Gastrocnemius medialis (tissue), 4 donors: Measurements from ENCODE around the gene DCHS2. TPM values are rescaled to one million over a fixed set of nuclear protein-coding genes. Genes with fewer than 3 reads are reported as not detected.

Experiments
- ATAC-seq, 2 donors: fragments of 150-250 bp; one replicate each; pipeline ENCODE4 v1.9.1; 2016
- DNase-seq, 2 donors: peaks; one replicate each; pipeline ENCODE4 v3.0.0-alpha.2; 2019
- H3K27ac ChIP-seq, 4 donors: fragments of 200-600 bp; sonication (generic); 1 replicate in 1 of 4; 2 replicates in 3 of 4; pipeline ENCODE4 v1.5.1; 2016 to 2018; ENCODE audit warnings: mild to moderate bottlenecking in 2 of 4, moderate library complexity in 1 of 4
- H3K27me3 ChIP-seq, 3 donors: fragments of 200-600 bp; sonication (generic) in 2 of 3; 1 replicate in 1 of 3; 2 replicates in 2 of 3; pipeline versions ENCODE4 v1.5.1 to v1.6.0; 2016 to 2019; ENCODE audit warnings: mild to moderate bottlenecking in 1 of 3, moderate library complexity in 1 of 3
- H3K36me3 ChIP-seq, 2 donors: fragments of 200-600 bp; sonication (generic) in 1 of 2; one replicate each; pipeline ENCODE4 v1.5.1; 2017 to 2018
- H3K4me1 ChIP-seq, 2 donors: fragments of 200-600 bp; sonication (generic) in 1 of 2; one replicate each; pipeline ENCODE4 v1.5.1; 2016 to 2017; ENCODE audit warnings: mild to moderate bottlenecking in 2 of 2
- H3K4me3 ChIP-seq, 4 donors: fragments of 200-600 bp; sonication (generic) in 3 of 4; 1 replicate in 1 of 4; 2 replicates in 3 of 4; pipeline ENCODE4 v1.5.1; 2016 to 2019; ENCODE audit warnings: mild to moderate bottlenecking in 2 of 4
- H3K9me3 ChIP-seq, 3 donors: fragments of 200-600 bp; sonication (generic) in 2 of 3; 1 replicate in 1 of 3; 2 replicates in 2 of 3; pipeline ENCODE4 v1.5.1; 2016 to 2019
- POLR2A ChIP-seq, 2 donors: fragments of 450-650 bp; IDR thresholded peaks; one replicate each; pipeline ENCODE4 v1.6.1; 2017; ENCODE audit warnings: antibody characterized with exemption in 2 of 2, mild to moderate bottlenecking in 2 of 2, moderate library complexity in 2 of 2
- in situ Hi-C, 4 donors: fragments of 200-750 bp; cut with MboI; loops; one replicate each; pipeline versions ENCODE4 v1.15.0 to v1.8.0; 2017; ENCODE audit warnings: low sequenced_read_pairs in 4 of 4
- intact Hi-C: fragments of 100-400 bp; cut with DNase I; formaldehyde crosslinking; loops from one replicate; pipeline ENCODE4 v1.15.1; 2023; ENCODE audit warnings: low total_unique reads
- total RNA-seq, 4 donors: library from RNA; depleted of rRNA; stranded (reverse); fragments of >200 nt; gene quantifications; one replicate each; pipeline versions ENCODE4 v1.1.0 to v1.2.3, GENCODE V29; 2016
- TF ChIP-seq, protein P1 (sequence below), 5 experiments: fragments of 450-650 bp in 3 of 5; fragments of 200-600 bp in 2 of 5; sonication (generic) in 2 of 5; IDR thresholded peaks in 4 of 5; conservative IDR thresholded peaks in 1 of 5; 1 replicate in 4 of 5; 2 replicates in 1 of 5; pipeline ENCODE4 v1.5.1; 2016 to 2019; ENCODE audit warnings: antibody characterized with exemption in 5 of 5, mild to moderate bottlenecking in 3 of 5, moderate library complexity in 3 of 5

DCHS2 gene
- total RNA-seq, 4 donors from 2014 or later = under 0.01 to 0.18 (median 0.04) TPM

DNA sequence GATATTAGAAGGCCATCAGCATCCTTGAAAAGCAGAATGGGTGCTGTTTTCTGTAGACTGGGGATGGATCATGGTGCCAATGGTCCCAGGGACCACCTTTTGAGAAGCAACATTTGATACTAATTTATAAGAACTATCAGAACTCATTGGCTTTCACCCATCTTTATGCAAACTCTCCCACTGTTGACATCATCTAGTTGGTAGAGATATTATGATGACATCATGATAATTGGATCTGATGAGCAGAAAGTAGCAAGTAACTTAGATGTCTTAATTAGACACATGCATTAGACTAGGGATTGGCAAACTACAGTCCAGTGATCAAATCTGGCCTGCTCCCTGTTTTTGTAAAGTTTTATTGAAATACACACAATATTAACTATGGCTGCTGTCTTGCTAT, 181.0 kb downstream of the DCHS2 start:
- DNase-seq = no peak
- Histone ChIP-seq H3K36me3 (no peaks in the 10 kb centered on the region), H3K4me3 (no peak overlapping the region), H3K27ac (no peak overlapping the region), H3K4me1 (no peaks in the 10 kb centered on the region), H3K9me3 (no peaks in the 10 kb centered on the region), H3K27me3 (no peaks in the 10 kb centered on the region)
- in situ Hi-C loops (loop anchor here in 1 of 4 donors (25.0 kb wide), 1 partner anchor 523 kb away; the partner anchor contains the start of gene SFRP2), intact Hi-C loops (no loop called here)
- ATAC-seq = no peak
- no peak for TF ChIP-seq POLR2A (IDR thresholded peaks at IDR 0.05)

DNA sequence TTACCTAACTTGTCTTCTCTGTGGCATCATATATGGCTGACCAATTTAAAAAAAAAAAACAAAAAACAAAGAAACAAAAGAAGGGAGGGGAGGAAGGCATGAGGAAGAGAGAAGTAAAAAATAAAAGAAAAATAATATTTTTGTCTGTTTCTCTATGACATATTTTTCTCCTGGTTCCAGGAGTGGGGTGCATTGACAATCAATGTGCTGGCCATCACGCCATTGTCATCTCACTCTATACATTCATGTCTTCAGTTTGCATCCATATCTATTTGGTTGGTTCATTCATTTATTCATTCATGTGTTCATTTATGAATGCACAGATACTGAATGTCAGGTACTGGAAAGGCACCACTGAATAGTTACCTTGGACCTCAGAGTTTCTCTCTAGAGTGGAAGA, 183.4 kb downstream of the DCHS2 start:
- TF ChIP-seq, protein P1, sequence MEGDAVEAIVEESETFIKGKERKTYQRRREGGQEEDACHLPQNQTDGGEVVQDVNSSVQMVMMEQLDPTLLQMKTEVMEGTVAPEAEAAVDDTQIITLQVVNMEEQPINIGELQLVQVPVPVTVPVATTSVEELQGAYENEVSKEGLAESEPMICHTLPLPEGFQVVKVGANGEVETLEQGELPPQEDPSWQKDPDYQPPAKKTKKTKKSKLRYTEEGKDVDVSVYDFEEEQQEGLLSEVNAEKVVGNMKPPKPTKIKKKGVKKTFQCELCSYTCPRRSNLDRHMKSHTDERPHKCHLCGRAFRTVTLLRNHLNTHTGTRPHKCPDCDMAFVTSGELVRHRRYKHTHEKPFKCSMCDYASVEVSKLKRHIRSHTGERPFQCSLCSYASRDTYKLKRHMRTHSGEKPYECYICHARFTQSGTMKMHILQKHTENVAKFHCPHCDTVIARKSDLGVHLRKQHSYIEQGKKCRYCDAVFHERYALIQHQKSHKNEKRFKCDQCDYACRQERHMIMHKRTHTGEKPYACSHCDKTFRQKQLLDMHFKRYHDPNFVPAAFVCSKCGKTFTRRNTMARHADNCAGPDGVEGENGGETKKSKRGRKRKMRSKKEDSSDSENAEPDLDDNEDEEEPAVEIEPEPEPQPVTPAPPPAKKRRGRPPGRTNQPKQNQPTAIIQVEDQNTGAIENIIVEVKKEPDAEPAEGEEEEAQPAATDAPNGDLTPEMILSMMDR (IDR thresholded peaks at IDR 0.05 in 4 of 5, conservative IDR thresholded peaks at IDR 0.05 in 1 of 5) = no peak
- no peak for TF ChIP-seq POLR2A (IDR thresholded peaks at IDR 0.05)
- in situ Hi-C loops = loop anchor here in 1 of 4 donors (25.0 kb wide), 1 partner anchor 521 kb away; the partner anchor contains the start of gene SFRP2

DNA sequence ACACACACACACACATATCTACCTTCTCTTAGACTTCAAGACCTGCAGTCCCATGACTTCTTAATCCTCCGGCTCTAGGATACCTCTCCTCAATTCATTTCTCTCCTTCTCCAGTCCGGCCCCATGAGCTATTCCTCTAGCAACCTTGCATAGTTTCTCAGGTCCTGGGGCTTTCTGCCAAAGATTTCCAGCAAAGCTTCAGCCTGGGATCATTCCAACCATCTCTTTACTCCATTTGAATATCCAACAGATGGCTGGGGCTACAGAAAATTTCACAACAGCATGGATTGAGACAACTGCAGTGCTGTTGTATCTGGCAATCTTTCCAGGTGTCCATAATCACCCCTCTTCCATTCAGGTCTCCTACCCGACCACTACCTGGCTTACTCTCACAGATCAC, 184.1 kb downstream of the DCHS2 start:
- TF ChIP-seq, protein P1 (IDR thresholded peaks at IDR 0.05 in 4 of 5, conservative IDR thresholded peaks at IDR 0.05 in 1 of 5) = no peak
- no peak for TF ChIP-seq POLR2A (IDR thresholded peaks at IDR 0.05)
- intact Hi-C loops = no loop called here
- no peak for ATAC-seq

More for the DNA sequence above, 183.4 kb downstream of the DCHS2 start:
- no peaks in the 10 kb centered on the region for H3K4me1 ChIP-seq
- no peak overlapping the region for H3K27ac ChIP-seq
- H3K36me3 ChIP-seq = no peaks in the 10 kb centered on the region
- no peaks in the 10 kb centered on the region for H3K27me3 ChIP-seq
- ATAC-seq (no peak), DNase-seq (no peak)
- no peak overlapping the region for H3K4me3 ChIP-seq
- intact Hi-C loops = no loop called here
- H3K9me3 ChIP-seq = no peaks in the 10 kb centered on the region

DNA sequence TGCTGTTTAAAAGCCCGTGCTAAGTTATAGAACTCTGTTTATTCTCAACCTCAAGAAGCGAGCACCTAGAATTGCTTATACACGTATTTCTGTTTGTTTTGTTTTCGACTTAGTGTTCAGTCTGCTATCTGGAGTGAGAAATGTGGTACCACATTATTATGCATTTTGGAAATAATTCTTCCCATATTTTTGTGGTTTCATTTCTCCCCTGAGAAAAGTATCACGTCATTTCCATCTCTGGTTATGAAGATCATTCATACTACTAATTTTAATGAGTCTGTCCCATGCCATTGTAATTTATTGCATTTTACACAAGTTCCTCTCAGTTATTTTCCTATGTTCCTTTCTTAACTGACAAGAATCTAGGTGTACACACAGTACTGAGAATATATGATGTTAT, 186.0 kb downstream of the DCHS2 start:
- DNase-seq (no peak), ATAC-seq (no peak)
- H3K27me3 ChIP-seq = no peaks in the 10 kb centered on the region
- TF ChIP-seq POLR2A (IDR thresholded peaks at IDR 0.05) = no peak
- TF ChIP-seq, protein P1 (IDR thresholded peaks at IDR 0.05 in 4 of 5, conservative IDR thresholded peaks at IDR 0.05 in 1 of 5) = no peak
- H3K4me1 ChIP-seq = no peaks in the 10 kb centered on the region
- intact Hi-C loops (no loop called here), in situ Hi-C loops (loop anchor here in 1 of 4 donors (25.0 kb wide), 1 partner anchor 518 kb away; the partner anchor contains the start of gene SFRP2)
- H3K4me3 ChIP-seq = no peak overlapping the region
- H3K9me3 ChIP-seq = no peaks in the 10 kb centered on the region
- no peak overlapping the region for H3K27ac ChIP-seq
- H3K36me3 ChIP-seq = no peaks in the 10 kb centered on the region

More for the DNA sequence above, 184.1 kb downstream of the DCHS2 start:
- H3K36me3 ChIP-seq = no peaks in the 10 kb centered on the region
- no peak for DNase-seq
- no peaks in the 10 kb centered on the region for H3K9me3 ChIP-seq
- in situ Hi-C loops = loop anchor here in 1 of 4 donors (25.0 kb wide), 1 partner anchor 520 kb away; the partner anchor contains the start of gene SFRP2
- no peak overlapping the region for H3K4me3 ChIP-seq
- no peaks in the 10 kb centered on the region for H3K27me3 ChIP-seq
- H3K27ac ChIP-seq = no peak overlapping the region
- no peaks in the 10 kb centered on the region for H3K4me1 ChIP-seq

DNA sequence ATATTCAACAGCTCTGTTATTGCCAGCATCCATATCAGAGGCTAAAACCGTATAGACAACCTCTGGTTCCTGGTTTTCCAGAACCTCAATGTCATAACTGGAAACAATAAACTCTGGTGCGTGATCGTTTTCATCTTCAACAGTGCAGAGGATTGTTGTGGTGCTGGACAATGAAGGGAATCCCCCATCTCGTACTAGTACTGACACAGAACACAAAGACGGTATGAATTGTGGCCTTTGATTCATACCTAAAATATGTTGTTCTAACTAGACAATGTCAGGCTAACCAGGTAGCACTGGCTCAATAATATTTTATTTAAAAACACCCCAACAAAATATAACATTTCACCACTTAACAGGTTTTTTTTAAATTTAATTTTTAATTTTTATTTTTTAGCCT, 186.9 kb downstream of the DCHS2 start:
- H3K27ac ChIP-seq = no peak overlapping the region
- H3K9me3 ChIP-seq = no peaks in the 10 kb centered on the region
- H3K4me3 ChIP-seq = no peak overlapping the region
- H3K27me3 ChIP-seq = no peaks in the 10 kb centered on the region
- TF ChIP-seq POLR2A (IDR thresholded peaks at IDR 0.05) = no peak
- TF ChIP-seq, protein P1 (IDR thresholded peaks at IDR 0.05 in 4 of 5, conservative IDR thresholded peaks at IDR 0.05 in 1 of 5) = no peak
- in situ Hi-C loops (loop anchor here in 1 of 4 donors (25.0 kb wide), 1 partner anchor 517 kb away; the partner anchor contains the start of gene SFRP2), intact Hi-C loops (no loop called here)
- no peaks in the 10 kb centered on the region for H3K4me1 ChIP-seq
- H3K36me3 ChIP-seq = no peaks in the 10 kb centered on the region
- ATAC-seq = no peak
- no peak for DNase-seq
